ENCODE data around the gene COL18A1.
"Not testable (repeated sequence)": the region's sequence is repeated elsewhere in the genome, so short reads cannot be mapped to it uniquely, and the experiment has no call there.

Gene COL18A1

GRCh38 chr21:45367402-45368351 is 37.3 kb upstream of the COL18A1 start:
- no peak for DNase-seq (ENCODE audit: low spot score)

- DNase-seq (ENCODE audit: low spot score): not testable (repeated sequence)
These were observed 35.9 kb upstream of the COL18A1 start for GRCh38 chr21:45369018-45369417.

GRCh38 chr21:45370575-45370974 is 34.4 kb upstream of the COL18A1 start:
- no peak for DNase-seq (ENCODE audit: low spot score)

- no peak for DNase-seq (ENCODE audit: low spot score)
These were observed 33.9 kb upstream of the COL18A1 start for GRCh38 chr21:45371081-45371480.

GRCh38 chr21:45371655-45372054 is 33.3 kb upstream of the COL18A1 start:
- DNase-seq (ENCODE audit: low spot score): no peak

GRCh38 chr21:45372732-45373355 is 32.1 kb upstream of the COL18A1 start:
- no peak for DNase-seq (ENCODE audit: low spot score)

- DNase-seq (ENCODE audit: low spot score): no peak
These were observed 30.8 kb upstream of the COL18A1 start for GRCh38 chr21:45373991-45374816.

GRCh38 chr21:45374826-45375455 is 30.0 kb upstream of the COL18A1 start:
- DNase-seq (ENCODE audit: low spot score): no peak

- DNase-seq (ENCODE audit: low spot score): no peak
These were observed 28.3 kb upstream of the COL18A1 start for GRCh38 chr21:45376459-45377324.

- no peak for DNase-seq (ENCODE audit: low spot score)
These were observed 27.6 kb upstream of the COL18A1 start for GRCh38 chr21:45377325-45377709.

GRCh38 chr21:45377866-45378257 is 27.1 kb upstream of the COL18A1 start:
- no peak for DNase-seq (ENCODE audit: low spot score)

GRCh38 chr21:45378258-45378966 is 26.6 kb upstream of the COL18A1 start:
- DNase-seq (ENCODE audit: low spot score): no peak

- DNase-seq (ENCODE audit: low spot score): no peak
These were observed 25.6 kb upstream of the COL18A1 start for GRCh38 chr21:45379171-45379900.

GRCh38 chr21:45379901-45380330 is 25.0 kb upstream of the COL18A1 start:
- no peak for DNase-seq (ENCODE audit: low spot score)

GRCh38 chr21:45380566-45380965 is 24.4 kb upstream of the COL18A1 start:
- no peak for DNase-seq (ENCODE audit: low spot score)

- no peak for DNase-seq (ENCODE audit: low spot score)
These were observed 23.8 kb upstream of the COL18A1 start for GRCh38 chr21:45381036-45381787.

GRCh38 chr21:45381865-45382696 is 22.9 kb upstream of the COL18A1 start:
- DNase-seq (ENCODE audit: low spot score): no peak

GRCh38 chr21:45382697-45382997 is 22.3 kb upstream of the COL18A1 start:
- DNase-seq (ENCODE audit: low spot score): no peak

All from putamen (tissue), 1 donor.